HK-2 (cell line): Measurements from ENCODE around the gene FRMD4A.

Experiments used
- DNase-seq: peaks from one replicate; pipeline ENCODE4 v3.0.0-alpha.2; 2018; ENCODE audit not compliant: unreplicated experiment

Gene FRMD4A

DNA sequence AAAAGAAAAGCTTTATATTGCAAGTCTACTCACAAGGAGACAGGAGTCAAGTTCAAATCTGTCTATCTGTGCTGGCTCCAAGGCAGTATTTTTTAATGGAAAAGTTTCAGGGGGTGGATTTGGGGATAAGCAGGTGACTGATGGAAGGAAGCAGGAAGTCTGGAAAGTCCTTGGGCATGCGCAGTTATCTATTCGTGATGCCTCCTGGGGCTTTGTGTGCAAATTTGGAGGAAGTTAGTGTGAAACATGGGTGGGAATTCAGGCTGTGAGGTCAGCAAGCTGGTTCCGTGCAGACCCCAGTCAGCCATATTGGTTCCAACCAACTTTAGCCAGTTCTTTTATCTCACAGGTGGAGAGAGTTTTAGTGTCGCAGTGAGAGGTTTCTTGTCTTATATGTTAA, 140.0 kb downstream of the FRMD4A start:
- DNase-seq, result no peak

- DNase-seq, result no peak
These were observed 144.5 kb downstream of the FRMD4A start for GRCh38 chr10:14186245-14186644.

DNA sequence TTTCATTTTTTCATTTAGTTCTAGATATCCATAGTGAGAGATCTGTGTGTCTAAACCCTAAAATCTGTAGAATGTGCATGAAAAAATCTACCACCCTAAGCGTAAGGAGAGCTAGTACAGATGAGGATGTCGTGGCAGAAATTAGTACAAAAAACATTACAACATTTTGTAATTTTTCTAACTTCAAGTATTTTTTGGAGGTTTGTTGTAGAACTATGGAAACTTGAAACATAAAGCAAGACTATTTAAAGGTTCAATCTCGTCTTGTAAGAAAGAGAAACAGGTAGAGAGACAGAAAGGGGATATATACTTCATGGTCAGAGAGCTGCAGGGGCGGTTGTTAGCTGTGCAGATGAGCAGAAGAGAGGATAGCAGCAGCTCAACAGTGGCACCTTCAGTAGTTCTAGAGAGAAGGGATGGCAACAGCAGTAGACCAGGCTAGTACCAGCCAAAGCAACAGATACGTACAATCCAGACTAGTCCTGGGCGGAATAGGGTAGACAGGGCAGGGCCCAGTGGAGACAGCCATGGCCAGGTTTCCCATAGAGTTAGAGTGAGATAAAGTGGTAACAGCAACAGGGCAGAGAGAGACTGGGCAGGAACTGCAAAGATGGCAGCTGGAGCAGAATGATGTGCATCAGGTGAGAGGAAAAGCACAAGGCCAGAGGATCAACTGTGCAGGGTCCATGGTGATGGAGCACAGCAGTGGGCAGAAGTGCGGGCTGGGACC, 145.2 kb downstream of the FRMD4A start:
- peak; percentile 25 for DNase-seq

DNA sequence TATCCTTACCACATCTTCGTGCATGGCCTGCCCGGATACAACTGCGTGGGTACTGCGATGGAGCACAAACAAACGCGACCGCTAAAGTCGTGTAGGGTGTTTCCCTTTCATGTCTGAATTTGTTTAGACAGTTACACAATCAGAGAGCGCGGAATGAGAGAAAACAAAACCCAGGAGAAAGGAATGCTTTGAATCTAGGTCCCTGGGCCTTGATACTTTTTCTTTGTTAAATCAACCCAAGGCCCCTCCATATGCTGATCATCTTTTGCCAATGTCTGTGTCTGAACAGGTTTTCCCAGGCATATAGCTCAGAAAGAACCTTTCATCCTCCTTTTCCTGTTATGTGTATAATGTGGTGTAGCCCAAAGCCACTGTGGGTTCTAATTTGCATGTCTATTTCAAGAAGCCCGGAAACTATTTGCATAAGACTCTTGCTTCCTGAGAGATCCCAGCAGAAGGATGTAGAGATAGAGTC, 145.8 kb downstream of the FRMD4A start:
- DNase-seq, result no peak

- no peak for DNase-seq
These were observed 147.9 kb downstream of the FRMD4A start for GRCh38 chr10:14182781-14183180.

- DNase-seq, result no peak
These were observed 149.2 kb downstream of the FRMD4A start for GRCh38 chr10:14181567-14181936.

DNA sequence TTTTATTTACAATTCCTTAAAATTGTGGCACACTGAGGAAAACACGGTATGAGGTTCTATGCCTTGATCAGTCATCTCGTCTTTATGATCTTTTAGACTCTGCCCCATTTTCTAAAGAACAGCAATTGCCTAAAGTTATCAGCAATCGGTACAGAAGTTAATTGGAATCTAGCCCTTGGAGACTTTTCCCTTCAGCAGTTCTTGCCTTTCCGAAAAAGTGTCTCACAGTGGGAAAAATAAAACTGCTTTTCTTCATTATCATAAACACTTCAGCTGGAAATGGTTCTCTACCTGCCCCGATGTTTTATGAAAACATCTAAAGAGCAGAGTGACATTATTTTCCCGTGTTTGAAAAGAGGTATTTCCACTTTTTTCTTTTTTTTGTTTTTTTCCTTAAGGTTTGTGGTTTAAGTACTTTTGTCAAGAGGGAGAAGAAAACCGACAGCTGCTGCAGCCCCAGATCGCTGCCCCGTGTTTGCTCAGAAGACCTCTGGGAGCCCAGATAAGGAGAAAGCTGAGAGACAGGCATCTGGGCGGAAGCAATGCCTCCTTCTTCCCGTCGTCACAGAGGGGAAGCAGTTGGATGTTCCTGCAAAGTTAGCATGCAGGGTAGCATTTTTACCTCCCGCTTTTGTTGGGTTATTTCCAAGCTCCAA, 149.7 kb downstream of the FRMD4A start:
- no peak for DNase-seq

GRCh38 chr10:14179251-14179650, 151.5 kb downstream of the FRMD4A start:
- no peak for DNase-seq

DNA sequence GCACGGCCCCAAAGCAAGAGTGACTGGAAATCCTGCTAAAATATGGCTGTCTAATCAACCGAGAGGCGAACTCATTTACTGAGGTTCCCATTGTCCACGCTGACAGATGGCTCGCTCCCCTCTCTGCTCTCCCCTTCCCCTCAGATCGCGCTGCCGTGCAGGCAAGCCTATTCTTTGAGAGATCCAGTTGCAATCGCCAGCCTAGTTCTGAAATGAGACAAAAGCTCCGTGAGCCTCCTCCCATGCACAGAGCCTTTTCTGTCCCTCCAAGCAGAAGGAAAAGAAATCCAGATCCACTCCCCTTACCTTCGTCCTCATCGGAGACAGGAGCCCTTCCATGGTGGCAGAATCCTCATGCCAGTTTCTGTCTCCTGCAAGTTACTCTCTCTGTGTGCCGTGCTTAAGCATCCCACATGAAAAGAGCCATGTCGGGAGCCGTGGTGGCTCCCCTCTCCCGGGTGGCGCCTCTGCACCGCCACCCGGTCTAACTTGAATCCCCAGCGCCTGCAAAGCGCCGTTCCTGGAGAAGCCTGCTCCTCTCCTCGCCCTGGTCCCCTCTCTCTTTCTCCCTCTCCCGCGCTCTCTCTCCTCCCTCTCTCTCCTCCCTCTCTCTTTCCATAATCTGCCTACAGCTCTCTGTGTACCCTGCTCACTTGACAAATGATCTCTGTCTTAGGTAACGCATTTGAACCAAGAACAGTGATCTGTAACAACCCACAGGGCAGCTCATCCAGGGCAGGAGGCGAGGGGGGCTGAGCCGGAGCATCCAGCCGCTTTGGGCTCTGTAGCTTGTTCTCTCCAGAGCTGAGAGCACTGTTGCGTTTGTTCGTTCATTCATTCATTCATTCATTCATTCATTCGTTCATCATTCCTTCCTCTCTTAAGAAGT, 156.8 kb downstream of the FRMD4A start:
- DNase-seq, result no peak

DNA sequence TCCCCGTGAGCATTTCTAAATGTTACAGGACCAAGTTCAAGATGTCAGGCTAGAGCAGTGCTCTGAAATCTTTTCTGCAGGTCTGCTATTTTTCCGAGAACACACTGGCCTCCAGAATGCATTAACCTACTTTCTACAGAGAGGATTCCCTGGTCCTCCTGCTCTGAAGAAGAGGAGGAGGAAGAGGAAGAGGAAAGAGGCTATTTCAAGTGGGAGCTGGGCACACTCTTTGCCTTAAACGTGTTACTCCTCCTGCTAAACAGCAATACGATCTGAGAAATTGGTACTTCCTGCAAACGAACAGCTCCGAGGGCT, 157.4 kb downstream of the FRMD4A start:
- no peak for DNase-seq

GRCh38 chr10:14172336-14172950, 158.3 kb downstream of the FRMD4A start:
- no peak for DNase-seq

- DNase-seq, result no peak
These were observed 159.4 kb downstream of the FRMD4A start for GRCh38 chr10:14171336-14171735.

GRCh38 chr10:14163377-14164086, 167.2 kb downstream of the FRMD4A start:
- DNase-seq, result no peak

- DNase-seq, result no peak
These were observed 167.9 kb downstream of the FRMD4A start for GRCh38 chr10:14162629-14163344.

GRCh38 chr10:14162061-14162460, 168.7 kb downstream of the FRMD4A start:
- no peak for DNase-seq

DNA sequence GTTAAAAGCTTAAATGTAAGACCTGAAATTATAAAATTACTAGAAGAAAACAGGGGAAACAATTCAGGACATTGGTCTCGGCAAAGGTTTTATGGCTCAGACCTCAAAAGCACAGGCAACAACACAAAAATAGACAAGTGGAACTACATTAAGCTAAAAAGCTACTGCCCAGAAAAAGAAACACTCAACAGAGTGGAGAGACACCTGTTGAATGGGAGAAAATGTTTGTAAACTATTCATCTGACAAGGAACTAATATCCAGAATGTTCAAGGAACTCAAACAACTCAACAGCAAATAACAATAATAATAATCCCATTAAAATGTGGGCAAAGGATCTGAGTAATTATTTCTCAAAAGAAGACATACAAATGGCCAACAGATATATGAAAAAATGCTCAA, 170.4 kb downstream of the FRMD4A start:
- DNase-seq, result no peak

DNA sequence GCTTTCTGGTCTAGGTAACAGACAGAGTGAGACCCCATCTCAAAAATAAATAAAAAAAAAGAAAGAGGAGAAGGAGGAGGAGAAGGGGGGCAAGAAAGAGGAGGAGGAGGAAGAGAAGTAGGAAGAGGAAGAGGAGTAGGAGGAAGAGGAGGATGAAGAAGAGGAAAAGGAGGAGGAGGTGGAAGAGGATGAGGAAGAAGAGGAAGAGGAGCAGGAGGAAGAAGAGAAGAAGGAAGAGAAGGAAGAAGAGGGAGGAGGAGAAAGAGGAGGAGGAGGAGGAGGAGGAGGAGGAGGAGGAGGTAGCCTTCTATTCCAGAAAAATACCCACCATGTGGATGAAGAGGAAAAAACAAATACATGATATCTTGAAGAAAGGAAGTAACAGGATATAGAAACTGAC, 172.1 kb downstream of the FRMD4A start:
- DNase-seq, result no peak

DNA sequence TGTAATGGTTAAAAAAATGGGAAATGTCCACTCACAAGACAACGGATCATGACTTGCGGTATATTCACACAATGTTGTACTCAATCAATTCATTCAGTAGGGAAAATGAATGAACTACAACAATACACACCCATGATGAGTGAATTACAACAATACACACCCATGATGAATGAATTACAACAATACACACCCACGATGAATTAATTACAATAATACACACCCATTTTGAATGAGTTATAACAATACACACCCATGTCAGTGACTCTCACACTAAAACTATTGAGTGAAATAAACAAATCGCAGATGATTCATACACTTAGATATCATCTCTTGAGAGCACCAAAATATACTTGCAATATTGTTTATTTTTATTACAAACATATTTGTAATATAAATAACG, 174.6 kb downstream of the FRMD4A start:
- DNase-seq, result no peak

DNA sequence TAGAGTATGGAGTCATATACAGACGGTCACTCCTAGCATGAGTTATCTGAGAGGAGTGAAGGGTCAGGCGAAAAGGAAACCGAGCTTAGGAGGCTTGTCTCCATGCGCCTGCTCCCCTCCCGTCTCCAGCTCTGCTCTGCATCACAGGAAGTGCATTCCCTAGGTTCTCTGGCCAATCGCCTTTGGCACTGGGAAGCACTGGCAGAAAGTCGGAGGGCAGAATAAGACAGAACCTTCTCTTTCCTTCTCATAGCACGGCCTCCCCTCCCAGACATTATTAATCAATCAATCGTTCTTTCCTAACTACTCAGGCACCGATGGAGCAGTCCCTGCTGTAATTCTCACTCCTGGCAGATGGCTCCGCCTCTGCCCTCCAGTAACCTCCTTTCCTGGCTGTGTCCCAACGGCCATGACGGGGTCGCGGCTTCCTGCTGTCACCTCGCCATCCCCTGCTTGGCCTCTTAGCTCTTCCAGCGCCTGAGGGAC, 177.1 kb downstream of the FRMD4A start:
- DNase-seq, result no peak

GRCh38 chr10:14151571-14151970, 179.2 kb downstream of the FRMD4A start:
- DNase-seq, result no peak

GRCh38 chr10:14150526-14150925, 180.2 kb downstream of the FRMD4A start:
- DNase-seq, result no peak
